ENCODE measurements around the gene RASGEF1C.

RASGEF1C gene

GRCh38 chr5:180173875-180174586 is 35.0 kb downstream of the RASGEF1C start:
- TF ChIP-seq CTCF (IDR thresholded peaks at IDR 0.05; ENCODE audit: control insufficient read depth, extremely low read depth, insufficient read depth) = no peak
- H3K4me3 ChIP-seq (ENCODE audit: low read depth, low read length) = no peak overlapping the region
- DNase-seq (ENCODE audit: low read depth) = no peak

- no peak for TF ChIP-seq CTCF (IDR thresholded peaks at IDR 0.05; ENCODE audit: control insufficient read depth, extremely low read depth, insufficient read depth)
- DNase-seq (ENCODE audit: low read depth) = no peak
- no peak overlapping the region for H3K4me3 ChIP-seq (ENCODE audit: low read depth, low read length)
Measured at GRCh38 chr5:180173198-180173544, 35.8 kb downstream of the RASGEF1C start.

DNA sequence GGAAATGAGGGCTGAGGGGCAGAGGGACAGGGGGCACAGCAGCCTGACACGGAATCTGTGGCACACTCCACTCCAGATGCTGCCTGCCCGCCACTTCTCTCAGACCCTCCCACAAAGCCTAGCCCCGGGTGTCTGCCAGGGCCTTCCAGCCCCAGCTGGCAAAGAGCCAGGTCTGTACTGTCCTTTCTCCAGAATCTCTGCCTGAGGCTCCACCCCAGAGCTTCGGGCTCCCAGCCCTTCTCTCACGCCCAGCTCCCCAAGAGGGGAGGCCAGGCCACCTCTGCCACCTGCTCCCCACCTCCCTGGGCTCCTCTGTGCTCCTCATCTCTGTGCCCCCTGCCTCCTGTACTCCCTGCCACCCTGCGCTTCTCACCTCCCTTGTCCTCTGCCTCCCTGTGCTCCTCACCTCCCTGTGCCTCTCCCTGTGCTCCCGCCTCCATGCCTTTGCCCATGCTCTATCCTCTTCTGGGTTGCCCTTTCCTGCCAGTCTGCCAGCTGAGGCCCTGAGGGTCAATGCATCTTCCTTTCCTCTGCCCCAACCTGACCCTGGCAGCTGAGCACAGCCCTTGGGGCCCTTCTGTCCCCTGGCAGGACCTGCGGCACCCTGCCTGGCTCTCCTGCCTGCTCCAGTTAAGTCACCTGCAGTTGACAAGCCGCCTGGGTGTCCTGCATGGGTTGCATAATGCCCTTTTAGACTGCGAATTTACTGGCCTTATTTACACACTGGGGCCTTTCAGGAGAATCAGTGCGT is 36.4 kb downstream of the RASGEF1C start:
- no peak for DNase-seq (ENCODE audit: low read depth)

GRCh38 chr5:180171568-180172094 is 37.4 kb downstream of the RASGEF1C start:
- no peak overlapping the region for H3K4me3 ChIP-seq (ENCODE audit: low read depth, low read length)
- DNase-seq (ENCODE audit: low read depth) = no peak
- TF ChIP-seq CTCF (IDR thresholded peaks at IDR 0.05; ENCODE audit: control insufficient read depth, extremely low read depth, insufficient read depth) = no peak

More for the DNA sequence above, 36.4 kb downstream of the RASGEF1C start:
- TF ChIP-seq CTCF (IDR thresholded peaks at IDR 0.05; ENCODE audit: control insufficient read depth, extremely low read depth, insufficient read depth) = no peak
- H3K4me3 ChIP-seq (ENCODE audit: low read depth, low read length) = no peak overlapping the region

- no peak for TF ChIP-seq CTCF (IDR thresholded peaks at IDR 0.05; ENCODE audit: control insufficient read depth, extremely low read depth, insufficient read depth)
- H3K4me3 ChIP-seq (ENCODE audit: low read depth, low read length) = no peak overlapping the region
- no peak for DNase-seq (ENCODE audit: low read depth)
Measured at GRCh38 chr5:180170810-180171567, 38.0 kb downstream of the RASGEF1C start.

- H3K4me3 ChIP-seq (ENCODE audit: low read depth, low read length) = no peak overlapping the region
- DNase-seq (ENCODE audit: low read depth) = no peak
- TF ChIP-seq CTCF (IDR thresholded peaks at IDR 0.05; ENCODE audit: control insufficient read depth, extremely low read depth, insufficient read depth) = no peak
Measured at GRCh38 chr5:180170106-180170809, 38.8 kb downstream of the RASGEF1C start.

All from LNCaP clone FGC (cell line).